ENCODE data around the gene ZSCAN32.

Gene ZSCAN32

DNA sequence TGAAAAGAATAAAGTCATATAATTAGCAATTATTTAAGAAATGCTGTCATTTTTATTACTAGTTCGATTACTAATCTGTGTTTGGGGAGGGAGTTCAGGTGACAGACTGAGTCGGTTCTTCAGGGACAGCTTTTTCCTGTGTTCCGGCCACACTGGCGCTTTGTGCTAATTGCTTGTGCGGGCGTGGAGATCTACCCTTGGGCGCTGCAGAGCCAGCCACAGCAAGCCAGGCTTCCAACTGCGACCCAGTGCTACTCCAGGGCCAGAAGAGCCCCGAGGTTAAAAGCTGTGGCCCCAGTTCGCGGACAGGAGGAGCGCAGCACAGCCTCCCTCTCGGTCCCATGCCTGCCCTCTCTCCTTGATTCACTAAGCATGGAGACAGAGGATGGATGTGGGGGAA is 51.6 kb downstream of the ZSCAN32 start:
- Histone ChIP-seq H3K9ac (ENCODE audit: low read length) (peak overlapping the region; percentile 56), H3K4me2 (ENCODE audit: low read depth, low read length, poor library complexity, severe bottlenecking) (peak overlapping the region; percentile 58)
- TF ChIP-seq, protein P1, sequence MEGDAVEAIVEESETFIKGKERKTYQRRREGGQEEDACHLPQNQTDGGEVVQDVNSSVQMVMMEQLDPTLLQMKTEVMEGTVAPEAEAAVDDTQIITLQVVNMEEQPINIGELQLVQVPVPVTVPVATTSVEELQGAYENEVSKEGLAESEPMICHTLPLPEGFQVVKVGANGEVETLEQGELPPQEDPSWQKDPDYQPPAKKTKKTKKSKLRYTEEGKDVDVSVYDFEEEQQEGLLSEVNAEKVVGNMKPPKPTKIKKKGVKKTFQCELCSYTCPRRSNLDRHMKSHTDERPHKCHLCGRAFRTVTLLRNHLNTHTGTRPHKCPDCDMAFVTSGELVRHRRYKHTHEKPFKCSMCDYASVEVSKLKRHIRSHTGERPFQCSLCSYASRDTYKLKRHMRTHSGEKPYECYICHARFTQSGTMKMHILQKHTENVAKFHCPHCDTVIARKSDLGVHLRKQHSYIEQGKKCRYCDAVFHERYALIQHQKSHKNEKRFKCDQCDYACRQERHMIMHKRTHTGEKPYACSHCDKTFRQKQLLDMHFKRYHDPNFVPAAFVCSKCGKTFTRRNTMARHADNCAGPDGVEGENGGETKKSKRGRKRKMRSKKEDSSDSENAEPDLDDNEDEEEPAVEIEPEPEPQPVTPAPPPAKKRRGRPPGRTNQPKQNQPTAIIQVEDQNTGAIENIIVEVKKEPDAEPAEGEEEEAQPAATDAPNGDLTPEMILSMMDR (IDR thresholded peaks at IDR 0.05; ENCODE audit: insufficient read depth, low read length, poor library complexity, severe bottlenecking): no peak
- no peak for TF ChIP-seq EZH2phosphoT487 (conservative IDR thresholded peaks at IDR 0.05; ENCODE audit: low read length)

DNA sequence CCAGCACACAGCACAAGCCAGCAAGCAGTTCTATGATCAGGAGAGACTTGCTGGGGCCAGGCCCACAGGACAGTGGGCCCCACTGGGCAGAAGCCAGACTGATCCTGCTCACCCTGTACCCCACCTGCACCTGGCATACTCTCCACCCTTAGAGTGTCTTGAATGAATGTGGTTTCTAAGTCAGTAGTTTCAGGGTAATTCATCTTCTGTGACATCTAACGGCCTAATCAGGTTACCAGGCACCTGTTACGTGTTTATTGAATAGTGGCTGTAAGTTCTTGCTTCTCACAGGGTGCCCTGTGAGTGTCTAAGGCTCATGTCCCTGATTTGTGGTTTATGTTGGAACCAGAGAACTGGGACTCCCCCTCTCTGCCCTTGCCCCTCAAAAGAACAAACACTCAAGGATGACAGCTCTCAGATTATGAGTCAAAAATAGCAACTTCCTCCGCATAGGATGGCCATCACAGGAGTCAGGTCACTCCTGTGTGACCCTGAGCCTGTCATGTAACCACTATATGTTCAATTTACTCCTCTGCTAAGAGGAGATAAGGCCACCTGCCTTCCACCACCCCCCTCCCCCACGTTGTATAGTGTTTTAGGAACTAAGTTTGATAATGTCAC is 52.1 kb downstream of the ZSCAN32 start:
- TF ChIP-seq, protein P1 (IDR thresholded peaks at IDR 0.05; ENCODE audit: insufficient read depth, low read length, poor library complexity, severe bottlenecking): no peak
- no peak for TF ChIP-seq EZH2phosphoT487 (conservative IDR thresholded peaks at IDR 0.05; ENCODE audit: low read length)
- Histone ChIP-seq H3K4me2 (ENCODE audit: low read depth, low read length, poor library complexity, severe bottlenecking) (peak overlapping the region; percentile 58), H3K9me2 (replicated peaks; ENCODE audit: insufficient read depth, low read length) (no peaks in the 10 kb centered on the region), H3K9me3 (ENCODE audit: insufficient read depth, low read length) (no peaks in the 10 kb centered on the region), H3F3A (ENCODE audit: insufficient read depth) (peaks cover 39% of the 10 kb centered on the region), H3K27ac (ENCODE audit: low read depth, low read length) (peak overlapping the region; percentile 95), H3K36me3 (ENCODE audit: low read length) (no peaks in the 10 kb centered on the region), H3K79me2 (ENCODE audit: insufficient read depth, low read length) (no peaks in the 10 kb centered on the region), H3K4me3 (ENCODE audit: insufficient read depth, low read length, poor library complexity, severe bottlenecking) (peak overlapping the region; percentile 27), H3K27me3 (ENCODE audit: low read length) (no peaks in the 10 kb centered on the region), H3K9ac (ENCODE audit: low read length) (peak overlapping the region; percentile 56), H4K20me1 (ENCODE audit: low read depth, low read length) (no peaks in the 10 kb centered on the region), H2AFZ (ENCODE audit: low read depth, low read length, severe bottlenecking) (peak overlapping the region; percentile 12)

More for the DNA sequence above, 51.6 kb downstream of the ZSCAN32 start:
- Histone ChIP-seq H2AFZ (ENCODE audit: low read depth, low read length, severe bottlenecking) (peak overlapping the region; percentile 12), H3K36me3 (ENCODE audit: low read length) (no peaks in the 10 kb centered on the region), H3F3A (ENCODE audit: insufficient read depth) (peaks cover 39% of the 10 kb centered on the region), H4K20me1 (ENCODE audit: low read depth, low read length) (no peaks in the 10 kb centered on the region), H3K9me2 (replicated peaks; ENCODE audit: insufficient read depth, low read length) (no peaks in the 10 kb centered on the region), H3K27ac (ENCODE audit: low read depth, low read length) (peak overlapping the region; percentile 95), H3K79me2 (ENCODE audit: insufficient read depth, low read length) (no peaks in the 10 kb centered on the region), H3K27me3 (ENCODE audit: low read length) (no peaks in the 10 kb centered on the region), H3K4me3 (ENCODE audit: insufficient read depth, low read length, poor library complexity, severe bottlenecking) (peak overlapping the region; percentile 27), H3K9me3 (ENCODE audit: insufficient read depth, low read length) (no peaks in the 10 kb centered on the region)

DNA sequence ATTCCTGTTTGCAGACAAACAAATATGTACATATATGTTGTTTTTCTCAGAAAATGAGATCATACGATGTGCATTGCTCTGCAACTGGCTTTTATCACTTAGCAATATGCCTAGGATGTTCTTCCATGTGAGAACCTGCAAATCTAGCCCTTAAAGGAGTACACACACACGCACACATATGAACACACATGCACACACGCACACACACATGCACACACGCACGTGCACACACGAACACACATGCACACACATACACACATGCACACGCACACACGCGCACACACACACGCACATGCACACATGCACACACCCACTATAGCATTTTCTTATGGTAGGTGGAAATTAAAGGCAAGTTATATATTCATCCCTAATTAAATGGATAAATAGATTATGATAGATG is 53.2 kb downstream of the ZSCAN32 start:
- Histone ChIP-seq H3K27ac (ENCODE audit: low read depth, low read length) (peak overlapping the region; percentile 95), H3K9ac (ENCODE audit: low read length) (peak overlapping the region; percentile 56), H3K27me3 (ENCODE audit: low read length) (no peaks in the 10 kb centered on the region), H3F3A (ENCODE audit: insufficient read depth) (peaks cover 39% of the 10 kb centered on the region), H3K9me3 (ENCODE audit: insufficient read depth, low read length) (no peaks in the 10 kb centered on the region), H3K4me2 (ENCODE audit: low read depth, low read length, poor library complexity, severe bottlenecking) (peak overlapping the region; percentile 58), H3K36me3 (ENCODE audit: low read length) (no peaks in the 10 kb centered on the region), H3K9me2 (replicated peaks; ENCODE audit: insufficient read depth, low read length) (no peaks in the 10 kb centered on the region), H3K79me2 (ENCODE audit: insufficient read depth, low read length) (no peaks in the 10 kb centered on the region), H4K20me1 (ENCODE audit: low read depth, low read length) (no peaks in the 10 kb centered on the region), H2AFZ (ENCODE audit: low read depth, low read length, severe bottlenecking) (no peak overlapping the region), H3K4me3 (ENCODE audit: insufficient read depth, low read length, poor library complexity, severe bottlenecking) (no peak overlapping the region)
- TF ChIP-seq, protein P1 (IDR thresholded peaks at IDR 0.05; ENCODE audit: insufficient read depth, low read length, poor library complexity, severe bottlenecking): no peak
- TF ChIP-seq EZH2phosphoT487 (conservative IDR thresholded peaks at IDR 0.05; ENCODE audit: low read length): no peak

All from SU-DHL-6 (cell line).